Uterus (tissue), 2 donors: ENCODE measurements around the gene GHR.

Source experiments
- CTCF ChIP-seq, 4 experiments: fragments of 200-600 bp in 2 of 4; fragments of 450-650 bp in 2 of 4; sonication (generic) in 2 of 4; IDR thresholded peaks; one replicate each; pipeline ENCODE4 v1.5.1; 2016 to 2019; ENCODE audit warnings: antibody characterized with exemption in 4 of 4, mild to moderate bottlenecking in 2 of 4, moderate library complexity in 1 of 4
- POLR2A ChIP-seq, 2 donors: fragments of 450-650 bp; IDR thresholded peaks; one replicate each; pipeline ENCODE4 v1.6.1; 2016; ENCODE audit warnings: antibody characterized with exemption in 2 of 2, mild to moderate bottlenecking in 1 of 2, moderate library complexity in 1 of 2

GRCh38 chr5:42689391-42689790 lies 266.2 kb downstream of the GHR start:
- TF ChIP-seq POLR2A (IDR thresholded peaks at IDR 0.05), result no peak
- TF ChIP-seq CTCF (IDR thresholded peaks at IDR 0.05), result no peak
